ENCODE results near the gene CDC42SE2.

Gene CDC42SE2

GRCh38 chr5:131246504-131246903 lies 17.3 kb upstream of the CDC42SE2 start:
- no peak for TF ChIP-seq POLR2AphosphoS5 (IDR thresholded peaks at IDR 0.05; ENCODE audit: low read depth, low read length)
- no peak for TF ChIP-seq SIN3A (IDR thresholded peaks at IDR 0.05; ENCODE audit: borderline replicate concordance, insufficient read depth, low read length)
- no peak for TF ChIP-seq TAF1 (IDR thresholded peaks at IDR 0.05; ENCODE audit: borderline replicate concordance, insufficient read depth, low read length)
- TF ChIP-seq REST (IDR thresholded peaks at IDR 0.05; ENCODE audit: insufficient read depth in 1 of 2, low read depth in 2 of 2, low read length in 2 of 2), result no peak

- TF ChIP-seq FOXP2 (optimal IDR thresholded peaks at IDR 0.05; ENCODE audit: borderline replicate concordance, extremely low read depth, extremely low read length, insufficient read depth), result no peak
- TF ChIP-seq TAF1 (IDR thresholded peaks at IDR 0.05; ENCODE audit: borderline replicate concordance, insufficient read depth, low read length), result no peak
- TF ChIP-seq REST (IDR thresholded peaks at IDR 0.05; ENCODE audit: insufficient read depth in 1 of 2, low read depth in 2 of 2, low read length in 2 of 2), result no peak
- no peak for TF ChIP-seq SIN3A (IDR thresholded peaks at IDR 0.05; ENCODE audit: borderline replicate concordance, insufficient read depth, low read length)
- no peak for TF ChIP-seq POLR2AphosphoS5 (IDR thresholded peaks at IDR 0.05; ENCODE audit: low read depth, low read length)
Measured at GRCh38 chr5:131250751-131251475, 12.9 kb upstream of the CDC42SE2 start.

- TF ChIP-seq TAF1 (IDR thresholded peaks at IDR 0.05; ENCODE audit: borderline replicate concordance, insufficient read depth, low read length) (no peak), SIN3A (IDR thresholded peaks at IDR 0.05; ENCODE audit: borderline replicate concordance, insufficient read depth, low read length) (no peak), POLR2AphosphoS5 (IDR thresholded peaks at IDR 0.05; ENCODE audit: low read depth, low read length) (no peak), FOXP2 (optimal IDR thresholded peaks at IDR 0.05; ENCODE audit: borderline replicate concordance, extremely low read depth, extremely low read length, insufficient read depth) (no peak), REST (IDR thresholded peaks at IDR 0.05; ENCODE audit: insufficient read depth in 1 of 2, low read depth in 2 of 2, low read length in 2 of 2) (no peak)
Measured at GRCh38 chr5:131252824-131253171, 11.1 kb upstream of the CDC42SE2 start.

GRCh38 chr5:131254741-131255140 lies 9.1 kb upstream of the CDC42SE2 start:
- TF ChIP-seq SIN3A (IDR thresholded peaks at IDR 0.05; ENCODE audit: borderline replicate concordance, insufficient read depth, low read length) (no peak), FOXP2 (optimal IDR thresholded peaks at IDR 0.05; ENCODE audit: borderline replicate concordance, extremely low read depth, extremely low read length, insufficient read depth) (no peak), TAF1 (IDR thresholded peaks at IDR 0.05; ENCODE audit: borderline replicate concordance, insufficient read depth, low read length) (no peak), REST (IDR thresholded peaks at IDR 0.05; ENCODE audit: insufficient read depth in 1 of 2, low read depth in 2 of 2, low read length in 2 of 2) (no peak), POLR2AphosphoS5 (IDR thresholded peaks at IDR 0.05; ENCODE audit: low read depth, low read length) (no peak)

GRCh38 chr5:131256507-131256823 lies 7.4 kb upstream of the CDC42SE2 start:
- TF ChIP-seq POLR2AphosphoS5 (IDR thresholded peaks at IDR 0.05; ENCODE audit: low read depth, low read length) (no peak), REST (IDR thresholded peaks at IDR 0.05; ENCODE audit: insufficient read depth in 1 of 2, low read depth in 2 of 2, low read length in 2 of 2) (no peak), FOXP2 (optimal IDR thresholded peaks at IDR 0.05; ENCODE audit: borderline replicate concordance, extremely low read depth, extremely low read length, insufficient read depth) (no peak)

Measured in PFSK-1 (cell line).